RWPE1 (cell line): ENCODE measurements around the gene ZBTB21.

ENCODE experiments used
- CTCF ChIA-PET: fragments of 350-600 bp; sonication (Branson Sonifier 250); formaldehyde crosslinking; extraction: SDS; loops from one replicate; lab custom pipeline; 2021; lab: Yijun Ruan, JAX
- POLR2A ChIA-PET: fragments of 400-600 bp; formaldehyde crosslinking; extraction: SDS; loops from one replicate; lab custom pipeline; 2020; ENCODE audit warnings: antibody characterized with exemption; ENCODE audit not compliant: low non-redundant PET; lab: Yijun Ruan, JAX
- DNase-seq: peaks from one replicate; pipeline ENCODE4 v3.0.0; 2012; ENCODE audit warnings: low spot score
- H3K27ac ChIP-seq: fragments of 450-650 bp; 2 replicates; pipeline ENCODE4 v1.5.1; 2017
- TF ChIP-seq, protein P1 (sequence below): fragments of 450-650 bp; conservative IDR thresholded peaks from 2 replicates; pipeline ENCODE4 v1.5.1; 2017; ENCODE audit warnings: low read depth, mild to moderate bottlenecking

Gene ZBTB21

DNA sequence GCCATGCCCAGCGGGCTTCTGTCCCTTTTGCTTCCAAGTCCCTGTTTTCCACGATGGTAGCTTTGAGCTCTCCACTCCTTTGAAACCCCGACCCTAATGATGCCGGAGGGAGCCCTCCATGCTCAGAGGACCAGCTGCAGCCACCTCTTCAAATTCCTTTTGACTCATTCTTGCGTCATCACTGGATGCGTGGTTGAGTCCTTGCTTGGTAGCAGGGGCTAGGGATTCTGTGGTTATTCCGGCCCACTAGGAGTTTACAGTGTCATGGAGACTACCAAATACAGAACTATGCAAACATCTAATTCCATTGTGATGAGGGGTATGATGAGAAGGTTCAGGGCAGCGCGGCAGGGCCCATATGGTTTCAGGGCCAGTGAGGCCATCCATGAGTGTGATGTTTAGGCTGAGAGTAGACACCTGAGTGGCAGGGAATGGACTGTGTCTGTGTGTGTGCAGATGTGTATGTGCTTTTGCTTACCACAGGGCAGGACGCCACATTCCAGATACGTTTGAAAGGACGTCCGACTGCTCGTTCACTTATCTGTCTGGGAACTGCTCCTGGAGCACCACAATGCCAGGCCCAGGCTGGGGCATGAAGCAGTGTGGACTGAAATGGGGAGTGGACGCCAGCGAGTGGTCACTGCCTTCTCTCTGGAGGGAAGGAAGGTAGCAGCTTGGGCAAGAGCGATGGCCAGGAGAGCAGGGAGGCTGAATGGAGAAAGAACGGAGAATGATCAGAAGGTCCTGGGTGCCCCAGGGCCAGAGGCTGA is 30.4 kb upstream of the ZBTB21 start:
- CTCF ChIA-PET: interaction anchor here (0.6 kb wide), 1 partner anchor 20 kb away, joined by 4 read pairs; no protein-coding TSS in a partner anchor
- DNase-seq: peak; percentile 96

DNA sequence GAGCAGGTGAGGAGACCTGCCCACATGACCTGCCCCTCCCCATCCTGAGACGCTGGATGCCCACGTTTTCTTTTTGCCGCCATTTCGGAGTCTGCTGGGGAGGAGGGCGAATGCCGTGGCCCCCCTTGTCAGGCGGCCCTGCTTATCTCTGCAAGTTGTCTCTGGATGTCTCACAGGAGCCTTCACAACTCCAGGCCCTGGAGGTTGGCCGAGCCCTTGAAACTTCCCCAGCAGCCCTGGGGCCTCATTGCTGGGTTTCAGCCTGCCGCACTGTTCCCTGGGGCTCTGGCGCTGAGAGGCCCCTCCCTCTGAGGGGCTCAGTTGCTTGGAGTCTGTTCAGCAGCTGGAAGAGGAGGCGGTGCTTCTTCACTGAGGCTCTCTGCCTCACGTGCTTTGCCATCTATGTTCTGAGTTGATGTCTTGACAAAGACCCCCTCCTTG is 29.8 kb upstream of the ZBTB21 start:
- CTCF ChIA-PET: interaction anchor here (0.6 kb wide), 1 partner anchor 19 kb away, joined by 4 read pairs; no protein-coding TSS in a partner anchor
- DNase-seq: no peak
- TF ChIP-seq, protein P1, sequence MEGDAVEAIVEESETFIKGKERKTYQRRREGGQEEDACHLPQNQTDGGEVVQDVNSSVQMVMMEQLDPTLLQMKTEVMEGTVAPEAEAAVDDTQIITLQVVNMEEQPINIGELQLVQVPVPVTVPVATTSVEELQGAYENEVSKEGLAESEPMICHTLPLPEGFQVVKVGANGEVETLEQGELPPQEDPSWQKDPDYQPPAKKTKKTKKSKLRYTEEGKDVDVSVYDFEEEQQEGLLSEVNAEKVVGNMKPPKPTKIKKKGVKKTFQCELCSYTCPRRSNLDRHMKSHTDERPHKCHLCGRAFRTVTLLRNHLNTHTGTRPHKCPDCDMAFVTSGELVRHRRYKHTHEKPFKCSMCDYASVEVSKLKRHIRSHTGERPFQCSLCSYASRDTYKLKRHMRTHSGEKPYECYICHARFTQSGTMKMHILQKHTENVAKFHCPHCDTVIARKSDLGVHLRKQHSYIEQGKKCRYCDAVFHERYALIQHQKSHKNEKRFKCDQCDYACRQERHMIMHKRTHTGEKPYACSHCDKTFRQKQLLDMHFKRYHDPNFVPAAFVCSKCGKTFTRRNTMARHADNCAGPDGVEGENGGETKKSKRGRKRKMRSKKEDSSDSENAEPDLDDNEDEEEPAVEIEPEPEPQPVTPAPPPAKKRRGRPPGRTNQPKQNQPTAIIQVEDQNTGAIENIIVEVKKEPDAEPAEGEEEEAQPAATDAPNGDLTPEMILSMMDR: no peak
- peak overlapping the region; percentile 53 for H3K27ac ChIP-seq
- POLR2A ChIA-PET: no interaction called here

More for the DNA sequence above, 30.4 kb upstream of the ZBTB21 start:
- POLR2A ChIA-PET: no interaction called here
- peak overlapping the region; percentile 53 for H3K27ac ChIP-seq
- TF ChIP-seq, protein P1: no peak

DNA sequence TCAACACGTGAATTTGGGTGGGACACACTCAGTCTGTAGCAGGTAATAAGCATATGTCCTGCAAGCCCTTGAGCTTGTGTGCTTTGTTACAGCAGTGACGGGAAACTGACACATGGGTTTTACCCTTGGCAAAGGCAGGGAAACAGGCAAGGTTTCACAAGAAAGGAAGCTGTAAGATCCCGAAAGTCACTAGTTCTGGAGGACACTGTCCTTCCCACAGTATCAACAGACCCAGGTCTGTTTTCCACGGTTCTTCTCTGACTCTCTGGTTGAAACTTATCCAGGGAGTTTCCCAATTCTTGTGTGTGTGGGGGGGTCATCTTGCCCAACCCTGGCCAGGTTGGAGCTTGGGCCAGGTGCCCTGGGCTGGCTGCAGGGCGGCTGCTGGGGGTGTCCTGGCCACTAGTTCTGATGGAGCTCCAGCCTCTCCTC is 29.3 kb upstream of the ZBTB21 start:
- ChIA-PET POLR2A (no interaction called here), CTCF (interaction anchor here (0.6 kb wide), 1 partner anchor 19 kb away, joined by 4 read pairs; no protein-coding TSS in a partner anchor)
- peak overlapping the region; percentile 53 for H3K27ac ChIP-seq
- TF ChIP-seq, protein P1: no peak
- DNase-seq: no peak

DNA sequence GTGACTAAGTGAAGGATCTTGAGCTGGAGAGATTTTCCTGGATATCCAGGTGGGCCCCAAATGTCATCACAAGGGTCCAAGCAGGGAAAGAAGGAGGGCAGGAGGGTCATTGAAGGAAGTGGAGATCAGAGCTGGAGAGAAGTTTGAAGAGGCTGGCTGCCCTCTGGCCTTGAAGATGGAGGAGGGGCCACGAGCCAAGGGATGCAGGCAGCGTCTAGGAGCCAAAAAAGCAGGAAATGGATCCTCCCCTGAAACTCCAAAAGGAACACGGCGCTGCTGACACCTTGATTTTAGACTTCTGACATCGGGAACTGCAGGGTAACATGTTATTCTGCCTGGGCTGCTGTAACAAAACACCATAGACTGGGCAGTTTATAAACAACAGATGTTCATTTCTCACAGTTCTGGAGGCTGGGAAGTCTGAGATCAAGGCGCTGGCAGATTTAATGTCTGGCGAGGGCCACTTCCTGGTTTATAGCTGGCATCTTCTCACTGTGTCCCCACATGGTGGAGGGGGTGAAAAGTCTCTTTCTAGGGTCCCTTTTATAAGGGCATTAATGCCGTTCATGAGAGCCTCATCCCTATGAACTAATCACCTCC is 28.8 kb upstream of the ZBTB21 start:
- TF ChIP-seq, protein P1: no peak
- ChIA-PET CTCF (no interaction called here), POLR2A (no interaction called here)
- DNase-seq: no peak
- H3K27ac ChIP-seq: no peak overlapping the region

DNA sequence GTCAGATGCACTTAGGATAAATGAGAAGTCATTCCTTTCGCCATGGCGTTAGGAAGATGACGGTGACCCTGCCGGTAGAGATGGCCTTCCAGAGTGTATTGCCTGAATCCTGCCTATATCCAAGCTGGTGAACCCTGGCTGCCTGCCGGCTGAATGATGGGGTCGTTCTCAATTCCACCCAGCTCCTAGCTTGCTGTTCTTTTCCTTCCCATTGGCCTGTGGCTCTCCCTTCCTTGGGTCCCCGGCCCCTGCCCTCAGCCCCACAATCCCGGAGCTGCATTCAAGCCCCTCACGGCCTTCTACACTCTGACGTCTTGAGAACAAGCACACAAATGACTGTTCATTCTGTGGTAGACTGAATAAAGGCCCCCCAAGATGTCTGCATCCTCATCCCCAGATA is 28.2 kb upstream of the ZBTB21 start:
- no peak for DNase-seq
- ChIA-PET CTCF (no interaction called here), POLR2A (no interaction called here)
- H3K27ac ChIP-seq: no peak overlapping the region
- TF ChIP-seq, protein P1: no peak

DNA sequence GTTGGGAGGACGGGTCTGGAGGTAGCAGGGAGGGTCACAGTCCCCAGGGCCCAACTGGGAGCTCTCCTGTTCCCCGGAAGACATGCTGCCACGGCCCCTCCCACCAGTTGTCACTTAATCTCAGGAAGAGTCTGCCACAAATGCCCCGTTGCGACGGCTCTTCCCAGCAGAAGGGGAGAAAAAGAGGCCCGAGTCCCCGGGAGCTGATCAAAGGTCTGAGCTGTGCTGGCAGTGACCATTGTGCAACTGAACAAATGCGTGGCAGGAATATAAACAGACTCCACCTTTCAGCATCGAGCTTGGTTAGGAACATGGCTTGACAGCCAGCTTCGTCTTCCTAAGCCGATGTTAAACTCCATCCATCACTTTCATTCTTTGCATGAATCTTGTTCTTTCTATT is 27.8 kb upstream of the ZBTB21 start:
- no peak overlapping the region for H3K27ac ChIP-seq
- ChIA-PET CTCF (no interaction called here), POLR2A (no interaction called here)
- TF ChIP-seq, protein P1: no peak
- no peak for DNase-seq
